ENCODE results near the gene ZNRD2.

GRCh38 chr11:65525546-65526480 lies 44.5 kb upstream of the ZNRD2 start:
- TF ChIP-seq REST (IDR thresholded peaks at IDR 0.05; ENCODE audit: low read depth) (no peak), TCF12 (IDR thresholded peaks at IDR 0.05; ENCODE audit: low read depth) (no peak), TEAD4 (IDR thresholded peaks at IDR 0.05) (no peak), EGR1 (IDR thresholded peaks at IDR 0.05) (no peak), NFIC (IDR thresholded peaks at IDR 0.05) (no peak)
